ENCODE data around the gene MRPL49.

- TF ChIP-seq CTCF (IDR thresholded peaks at IDR 0.05) (no peak), POLR2A (IDR thresholded peaks at IDR 0.05) (no peak), EP300 (IDR thresholded peaks at IDR 0.05) (no peak)
Measured at GRCh38 chr11:65148657-65149056, 26.5 kb downstream of the MRPL49 start.

Data from upper lobe of left lung (tissue), 4 donors.